Stimulated activated CD8-positive, alpha-beta memory T cell treated with anti-CD3 and anti-CD28 coated beads, Interleukin-15, amount 100 ng/mL, for 1 hour (primary cell): ENCODE measurements around the gene SDE2.
"Not testable (repeated sequence)": the region's sequence is repeated elsewhere in the genome, so short reads cannot be mapped to it uniquely, and the experiment has no call there.

ENCODE experiments used
- DNase-seq: peaks from one replicate; pipeline ENCODE4 v3.0.0-alpha.2; 2020; ENCODE audit warnings: low read depth

SDE2 gene

DNA sequence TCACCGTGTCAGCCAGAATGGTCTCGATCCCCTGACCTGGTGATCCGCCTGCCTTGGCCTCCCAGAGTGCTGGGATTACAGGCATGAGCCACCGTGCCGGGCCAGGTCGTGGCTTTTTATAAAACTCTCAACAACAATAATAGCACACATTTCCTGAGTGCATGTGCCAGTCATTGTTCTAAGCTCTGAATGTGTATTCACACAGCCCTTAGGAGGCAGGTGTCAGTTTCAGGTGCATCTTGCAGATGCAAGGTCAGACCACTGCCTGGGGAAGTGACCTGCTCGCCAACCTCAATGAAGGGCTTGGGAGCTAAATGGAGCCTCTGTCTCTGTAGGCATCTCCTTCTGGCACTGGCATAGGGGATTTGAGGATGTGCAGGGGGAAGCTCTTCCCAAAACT lies 56.6 kb downstream of the SDE2 start:
- DNase-seq = no peak

- DNase-seq = no peak
Measured at GRCh38 chr1:225941942-225942222, 57.3 kb downstream of the SDE2 start.

- DNase-seq = no peak
Measured at GRCh38 chr1:225941187-225941941, 57.8 kb downstream of the SDE2 start, which contains the start of gene LEFTY2. TSS of gene LEFTY2 (minus strand) at chr1:225941220. CDS start at chr1:225941140, 80 bp downstream.

DNA sequence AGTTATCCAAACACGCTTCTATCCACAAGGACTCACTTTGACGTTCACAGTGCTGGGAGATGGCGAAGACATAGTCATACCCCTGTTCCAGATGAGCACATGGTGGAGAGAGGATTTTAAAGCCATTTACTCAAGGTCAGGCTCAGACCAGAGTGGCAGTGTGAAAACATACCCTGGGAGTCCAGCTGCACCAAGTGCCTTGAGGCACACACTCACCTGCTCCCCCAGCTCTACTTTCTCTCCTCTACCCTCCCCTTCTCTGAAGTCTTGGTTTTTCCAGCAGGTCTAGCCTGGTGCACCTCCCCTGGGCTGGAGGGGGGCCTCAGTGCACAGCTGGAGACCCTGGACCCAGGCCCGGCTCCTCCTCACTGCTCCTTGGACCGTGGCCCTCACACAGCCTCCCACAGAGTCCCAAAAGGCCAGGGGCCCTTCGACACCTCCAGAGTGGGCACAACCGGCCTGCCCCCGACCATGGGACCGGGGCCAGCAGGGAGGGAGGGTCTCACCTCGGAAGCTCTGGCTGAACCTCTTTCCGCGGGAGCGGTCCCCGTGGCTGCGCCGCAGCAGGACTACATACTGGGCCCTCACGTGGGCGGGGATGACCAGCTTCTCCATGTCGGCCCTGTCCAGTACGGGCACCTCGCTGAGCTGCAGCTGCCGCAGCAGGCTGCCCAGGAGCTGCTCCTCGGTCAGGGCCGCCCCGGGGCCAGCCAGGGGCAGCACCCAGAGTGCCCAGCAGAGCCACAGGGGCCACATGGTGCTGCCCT lies 58.6 kb downstream of the SDE2 start:
- DNase-seq = no peak

DNA sequence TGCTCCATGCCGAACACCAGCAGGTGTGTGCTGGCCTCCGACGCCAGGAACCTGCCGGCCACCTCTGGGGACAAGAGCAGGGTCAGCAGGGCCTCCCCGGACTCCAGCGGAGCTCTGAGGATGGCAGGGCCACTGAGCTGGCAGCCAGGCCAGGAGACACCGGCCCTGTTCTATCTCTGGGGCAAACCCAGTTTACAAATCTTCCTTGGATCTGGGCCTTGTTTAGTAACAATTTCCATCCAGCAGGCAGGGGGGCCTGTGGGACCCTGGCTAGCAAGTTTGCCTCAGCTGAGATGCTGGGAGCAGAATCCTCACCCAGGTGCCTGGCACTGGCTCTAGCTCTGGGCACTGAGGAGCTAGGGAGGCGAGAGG lies 59.2 kb downstream of the SDE2 start:
- DNase-seq = not testable (repeated sequence)

DNA sequence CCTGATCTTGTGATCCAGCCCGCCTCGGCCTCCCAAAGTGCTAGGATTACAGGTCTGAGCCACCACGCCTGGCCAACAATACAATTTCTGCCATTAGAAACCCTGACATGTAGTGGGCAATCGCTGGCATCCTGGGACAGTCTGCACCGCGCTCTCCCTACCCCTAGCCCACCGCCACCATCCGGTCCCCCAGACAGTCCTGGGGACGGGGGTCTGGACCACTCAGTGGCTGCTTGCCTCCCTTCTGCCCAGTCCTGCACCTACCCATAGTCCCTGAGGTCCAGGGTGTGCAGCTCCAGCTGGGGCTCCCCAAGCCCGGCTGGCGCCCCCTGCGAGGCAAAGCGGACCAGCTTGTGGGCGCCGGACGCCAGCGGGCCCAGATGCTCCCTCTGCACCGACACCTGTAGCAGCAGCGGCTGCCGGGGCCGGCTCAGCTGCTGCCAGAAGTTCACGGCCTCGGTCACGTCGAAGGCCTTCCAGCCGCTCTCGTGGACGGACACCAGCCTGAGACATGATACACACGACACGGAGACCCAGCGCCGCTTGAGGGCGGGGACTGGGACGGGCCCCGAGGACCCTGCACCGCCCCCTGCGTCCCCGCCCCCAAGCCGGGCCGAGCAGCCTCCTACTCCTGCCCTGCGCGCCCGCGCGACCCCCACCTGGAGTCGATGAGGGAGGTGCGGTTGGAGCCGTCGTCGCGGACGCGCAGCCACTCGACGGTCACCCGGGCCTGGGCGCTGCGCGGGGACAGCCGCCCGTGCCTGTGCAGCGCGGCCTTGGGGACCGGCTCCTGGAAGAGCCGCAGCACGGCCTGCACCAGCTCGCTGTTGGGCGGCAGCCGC lies 59.8 kb downstream of the SDE2 start:
- DNase-seq = not testable (repeated sequence)

- no peak for DNase-seq
Measured at GRCh38 chr1:225937048-225937968, 61.8 kb downstream of the SDE2 start.

- DNase-seq = no peak
Measured at GRCh38 chr1:225936523-225936922, 62.6 kb downstream of the SDE2 start.

DNA sequence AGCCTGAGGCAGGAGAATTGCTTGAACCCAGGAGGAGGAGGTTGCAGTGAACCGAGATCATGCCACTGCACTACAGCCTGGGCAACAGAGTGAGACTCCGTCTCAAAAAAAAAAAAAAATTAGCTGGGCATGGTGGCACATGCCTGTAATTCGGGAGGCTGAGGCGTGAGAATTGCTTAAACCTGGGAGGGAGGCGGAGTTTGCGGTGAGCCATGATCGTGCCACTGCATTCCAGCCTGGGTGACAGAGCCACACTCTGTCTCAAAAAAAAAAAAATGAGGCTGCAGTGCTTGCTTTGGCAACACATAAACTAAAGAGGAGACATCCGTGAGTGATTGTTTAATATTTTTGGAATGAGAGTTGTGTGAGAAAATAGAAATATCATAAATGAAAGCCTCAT lies 63.1 kb downstream of the SDE2 start:
- not testable (repeated sequence) for DNase-seq

DNA sequence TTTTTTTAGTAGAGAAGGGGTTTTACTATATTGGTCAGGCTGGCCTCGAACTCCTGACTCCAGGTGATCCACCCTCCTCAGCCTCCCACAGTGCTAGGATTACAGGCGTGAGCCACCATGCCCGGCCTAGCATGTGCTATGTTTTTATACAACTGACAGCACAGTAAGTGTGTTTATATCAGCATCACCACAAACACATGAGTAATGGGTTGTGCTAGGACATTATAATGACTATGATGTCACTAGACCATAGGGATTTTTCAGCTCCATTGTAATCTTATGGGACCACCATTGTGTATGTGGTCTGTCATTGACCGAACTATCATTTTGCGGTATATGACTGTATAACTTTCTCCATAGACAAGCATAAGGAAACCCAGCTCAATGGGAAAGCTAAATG lies 64.4 kb downstream of the SDE2 start:
- no peak for DNase-seq

DNA sequence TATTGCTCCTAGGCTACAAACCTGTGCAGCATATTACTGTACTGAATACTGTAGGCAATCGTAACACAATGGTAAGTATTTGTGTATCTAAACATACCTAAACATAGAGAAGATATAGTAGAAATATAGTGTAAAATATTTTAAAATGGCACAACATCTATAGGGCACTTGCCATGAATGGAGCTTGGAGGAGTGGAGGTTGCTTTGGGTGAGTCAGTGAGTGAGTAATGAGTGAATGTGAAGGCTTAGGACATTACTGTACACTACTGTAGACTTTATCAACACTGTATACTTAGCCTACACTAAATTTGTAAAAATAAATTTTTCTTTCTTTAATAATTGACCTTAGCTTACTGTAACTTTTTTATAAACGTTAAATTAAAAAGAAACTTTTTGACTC lies 66.1 kb downstream of the SDE2 start:
- DNase-seq = no peak
